Measurements from ENCODE around the gene KIF12. TPM values are rescaled to one million over a fixed set of nuclear protein-coding genes. Genes with fewer than 3 reads are reported as not detected.

The KIF12 gene
- total and polyA plus RNA-seq, 2 donors (not counting 1 experiment from before 2014, with no cell fraction given) = not detected

DNA sequence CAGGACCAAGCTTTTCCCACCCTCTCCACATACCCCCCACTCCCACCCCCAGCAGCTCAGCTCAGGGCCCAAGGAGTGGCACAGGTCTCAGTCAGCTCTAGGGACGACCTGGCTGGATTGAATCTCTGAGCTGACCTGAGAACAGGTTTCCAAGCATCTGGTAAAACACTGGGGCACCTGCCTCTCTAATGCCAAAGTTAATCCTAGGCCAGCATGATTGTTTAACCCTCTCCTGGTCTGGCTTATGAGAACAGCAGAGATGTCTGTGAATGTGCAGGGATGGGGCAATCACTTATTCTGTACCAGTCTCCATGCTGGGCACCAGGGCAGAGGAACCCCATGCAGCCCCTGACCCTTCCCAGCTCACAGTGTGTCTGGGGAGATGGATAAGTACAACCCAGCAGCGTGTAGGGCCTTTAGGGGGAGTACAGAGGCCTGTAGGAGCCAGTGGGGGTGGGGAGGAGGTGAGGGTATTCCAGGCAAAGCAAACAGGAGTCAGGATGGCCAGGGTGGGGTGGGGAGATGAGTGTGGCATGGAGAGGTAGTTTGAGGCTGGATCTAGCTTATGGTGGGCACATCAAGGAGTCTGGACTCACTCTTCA, 678 bp upstream of the KIF12 start:
- Mint-ChIP-seq H3K4me3 (peak overlapping the region; percentile 24), H3K9me3 (ENCODE audit: insufficient read depth) (peaks cover 2% of the 10 kb centered on the region), H3K4me1 (peaks cover 8% of the 10 kb centered on the region), H3K27ac (no peak overlapping the region), H3K27me3 (peaks cover 40% of the 10 kb centered on the region)
- TF ChIP-seq, protein P1, sequence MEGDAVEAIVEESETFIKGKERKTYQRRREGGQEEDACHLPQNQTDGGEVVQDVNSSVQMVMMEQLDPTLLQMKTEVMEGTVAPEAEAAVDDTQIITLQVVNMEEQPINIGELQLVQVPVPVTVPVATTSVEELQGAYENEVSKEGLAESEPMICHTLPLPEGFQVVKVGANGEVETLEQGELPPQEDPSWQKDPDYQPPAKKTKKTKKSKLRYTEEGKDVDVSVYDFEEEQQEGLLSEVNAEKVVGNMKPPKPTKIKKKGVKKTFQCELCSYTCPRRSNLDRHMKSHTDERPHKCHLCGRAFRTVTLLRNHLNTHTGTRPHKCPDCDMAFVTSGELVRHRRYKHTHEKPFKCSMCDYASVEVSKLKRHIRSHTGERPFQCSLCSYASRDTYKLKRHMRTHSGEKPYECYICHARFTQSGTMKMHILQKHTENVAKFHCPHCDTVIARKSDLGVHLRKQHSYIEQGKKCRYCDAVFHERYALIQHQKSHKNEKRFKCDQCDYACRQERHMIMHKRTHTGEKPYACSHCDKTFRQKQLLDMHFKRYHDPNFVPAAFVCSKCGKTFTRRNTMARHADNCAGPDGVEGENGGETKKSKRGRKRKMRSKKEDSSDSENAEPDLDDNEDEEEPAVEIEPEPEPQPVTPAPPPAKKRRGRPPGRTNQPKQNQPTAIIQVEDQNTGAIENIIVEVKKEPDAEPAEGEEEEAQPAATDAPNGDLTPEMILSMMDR (IDR thresholded peaks at IDR 0.05) = no peak
- no peak for TF ChIP-seq EZH2 (IDR thresholded peaks at IDR 0.05; ENCODE audit: borderline replicate concordance, insufficient read depth, low read depth, low read length, poor library complexity, severe bottlenecking)
- DNase-seq (no peak), ATAC-seq (ENCODE audit: low read depth) (no peak)
- Histone ChIP-seq H3K4me1 (ENCODE audit: control insufficient read depth in 2 of 2, insufficient read depth in 2 of 2, low read length in 2 of 2) (peaks cover 5 to 6% of the 10 kb centered on the region in 2 donors), H2AFZ (ENCODE audit: insufficient read depth, low read depth, low read length, poor library complexity, severe bottlenecking) (no peak overlapping the region), H3K4me2 (replicated peaks; ENCODE audit: low read depth, low read length, poor library complexity, severe bottlenecking) (no peak overlapping the region), H3K9ac (ENCODE audit: low read length) (no peak overlapping the region), H3K79me2 (ENCODE audit: control insufficient read depth, insufficient read depth, low read length) (no peaks in the 10 kb centered on the region), H3K27ac (ENCODE audit: low read length in 2 of 2) (no peak overlapping the region), H3K27me3 (replicated peaks in 1 of 4; ENCODE audit: control extremely low read depth in 1 of 4, control insufficient read depth in 3 of 4, insufficient read depth in 4 of 4, low read length in 3 of 4) (peaks cover 0 to 23% (median 5%) of the 10 kb centered on the region in 4 experiments), H4K20me1 (ENCODE audit: control insufficient read depth, insufficient read depth, low read length, poor library complexity, severe bottlenecking) (no peaks in the 10 kb centered on the region), H3K4me3 (ENCODE audit: control extremely low read depth in 1 of 5, extremely low read depth in 1 of 5, insufficient read depth in 1 of 5, low read depth in 2 of 5, low read length in 4 of 5) (no peak overlapping the region), H3K36me3 (replicated peaks in 1 of 2; ENCODE audit: control extremely low read depth in 1 of 2, control insufficient read depth in 1 of 2, extremely low read depth in 1 of 2, insufficient read depth in 2 of 2, low read length in 1 of 2) (no peaks in the 10 kb centered on the region), H3K9me3 (ENCODE audit: control extremely low read depth in 1 of 3, control insufficient read depth in 2 of 3, insufficient read depth in 1 of 3, low read length in 2 of 3) (peaks cover 0 to 14% (median 0%) of the 10 kb centered on the region in 3 donors)
- intact Hi-C loops (cut with micrococcal nuclease) = no loop called here
- ChIA-PET POLR2A (no interaction called here), CTCF (interaction anchor here (1.8 kb wide), 1 partner anchor 9 kb away, joined by 9 read pairs; no protein-coding TSS in a partner anchor)
- WGBS (ENCODE audit: insufficient coverage) = 89% methylated on average over 2 of the region's 2 CpGs
